DOHH2 (cell line): ENCODE measurements around the gene FUT3.
"Not testable (repeated sequence)": the region's sequence is repeated elsewhere in the genome, so short reads cannot be mapped to it uniquely, and the experiment has no call there.

ENCODE experiments used
- H3F3A ChIP-seq: fragments of 200-600 bp; sonication (generic), shearing (Covaris generic); 2 replicates; pipeline ENCODE4 v1.6.0; 2016; ENCODE audit warnings: antibody characterized with exemption, mild to moderate bottlenecking; ENCODE audit not compliant: control insufficient read depth, insufficient read depth
- H3K27ac ChIP-seq: fragments of 200-600 bp; sonication (generic); 2 replicates; pipeline ENCODE4 v1.5.1; 2014; ENCODE audit warnings: low read depth, mild to moderate bottlenecking, low read length, moderate library complexity
- H3K27me3 ChIP-seq: fragments of 200-600 bp; sonication (generic); 2 replicates; pipeline ENCODE4 v1.6.1; 2014; ENCODE audit warnings: mild to moderate bottlenecking, low read length, mixed read lengths; ENCODE audit not compliant: control insufficient read depth
- H3K36me3 ChIP-seq: fragments of 200-600 bp; sonication (generic); 2 replicates; pipeline ENCODE4 v1.6.1; 2014; ENCODE audit warnings: mild to moderate bottlenecking, low read length, moderate library complexity, mixed read lengths; ENCODE audit not compliant: control insufficient read depth
- H3K4me1 ChIP-seq: fragments of 200-600 bp; sonication (generic); 2 replicates; pipeline ENCODE4 v1.6.1; 2014; ENCODE audit warnings: mild to moderate bottlenecking, low read length, mixed read lengths; ENCODE audit not compliant: control insufficient read depth
- H3K4me2 ChIP-seq: fragments of 200-600 bp; sonication (generic); 2 replicates; pipeline ENCODE4 v1.6.0; 2014; ENCODE audit warnings: mild to moderate bottlenecking, low read length, moderate library complexity
- H3K4me3 ChIP-seq: fragments of 200-600 bp; sonication (generic); 2 replicates; pipeline ENCODE4 v1.5.1; 2014; ENCODE audit warnings: mild to moderate bottlenecking, low read length, mixed read lengths
- H3K79me2 ChIP-seq: fragments of 200-600 bp; sonication (generic); 2 replicates; pipeline ENCODE4 v1.6.1; 2014; ENCODE audit warnings: mild to moderate bottlenecking, low read length, mixed read lengths; ENCODE audit not compliant: control insufficient read depth
- H3K9me2 ChIP-seq: fragments of 200-600 bp; sonication (generic); replicated peaks from 2 replicates; pipeline ENCODE4 v1.6.1; 2014; ENCODE audit warnings: mild to moderate bottlenecking, low read length, mixed read lengths; ENCODE audit not compliant: control insufficient read depth
- H3K9me3 ChIP-seq: fragments of 200-600 bp; sonication (generic); 2 replicates; pipeline ENCODE4 v1.6.1; 2014; ENCODE audit warnings: antibody characterized with exemption, low read length, mixed read lengths; ENCODE audit not compliant: control insufficient read depth, insufficient read depth
- H4K20me1 ChIP-seq: fragments of 200-600 bp; sonication (generic); 2 replicates; pipeline ENCODE4 v1.6.0; 2014; ENCODE audit warnings: low read depth, mild to moderate bottlenecking, antibody characterized with exemption, low read length, moderate library complexity; ENCODE audit not compliant: control insufficient read depth, insufficient read depth
- CTCF ChIP-seq: fragments of 200-600 bp; sonication (generic); IDR thresholded peaks from one replicate; pipeline ENCODE4 v1.5.1; 2014; ENCODE audit warnings: antibody characterized with exemption, mild to moderate bottlenecking, low read depth, low read length; ENCODE audit not compliant: poor library complexity, severe bottlenecking
- EZH2phosphoT487 ChIP-seq: fragments of 200-600 bp; sonication (generic); IDR thresholded peaks from 2 replicates; pipeline ENCODE4 v1.6.1; 2017; ENCODE audit warnings: borderline replicate concordance, mild to moderate bottlenecking, antibody characterized with exemption, low read length, moderate library complexity, mixed read lengths

FUT3 gene

GRCh38 chr19:5880196-5880595, 28.9 kb upstream of the FUT3 start:
- TF ChIP-seq CTCF: no peak
- no peak for TF ChIP-seq EZH2phosphoT487
- H3K9me2 ChIP-seq: no peaks in the 10 kb centered on the region
- no peak overlapping the region for H3K4me2 ChIP-seq
- no peaks in the 10 kb centered on the region for H3K9me3 ChIP-seq
- H3F3A ChIP-seq: no peaks in the 10 kb centered on the region
- no peaks in the 10 kb centered on the region for H3K27me3 ChIP-seq
- no peaks in the 10 kb centered on the region for H3K36me3 ChIP-seq
- H4K20me1 ChIP-seq: no peaks in the 10 kb centered on the region
- H3K4me1 ChIP-seq: no peaks in the 10 kb centered on the region
- H3K27ac ChIP-seq: no peak overlapping the region
- no peaks in the 10 kb centered on the region for H3K79me2 ChIP-seq
- H3K4me3 ChIP-seq: no peak overlapping the region

GRCh38 chr19:5877882-5878281, 26.6 kb upstream of the FUT3 start:
- Histone ChIP-seq H3K4me3 (no peak overlapping the region), H3F3A (no peaks in the 10 kb centered on the region), H3K27me3 (no peaks in the 10 kb centered on the region), H3K9me3 (no peaks in the 10 kb centered on the region), H3K4me2 (no peak overlapping the region), H3K27ac (no peak overlapping the region), H3K4me1 (no peaks in the 10 kb centered on the region), H3K9me2 (no peaks in the 10 kb centered on the region), H4K20me1 (no peaks in the 10 kb centered on the region), H3K79me2 (no peaks in the 10 kb centered on the region), H3K36me3 (no peaks in the 10 kb centered on the region)
- TF ChIP-seq EZH2phosphoT487: no peak
- no peak for TF ChIP-seq CTCF

- Histone ChIP-seq H3K27me3 (no peaks in the 10 kb centered on the region), H3K79me2 (no peaks in the 10 kb centered on the region), H3K9me2 (no peaks in the 10 kb centered on the region), H3K36me3 (no peaks in the 10 kb centered on the region), H4K20me1 (no peaks in the 10 kb centered on the region), H3F3A (no peaks in the 10 kb centered on the region), H3K4me1 (no peaks in the 10 kb centered on the region), H3K4me3 (no peak overlapping the region), H3K27ac (no peak overlapping the region), H3K9me3 (no peaks in the 10 kb centered on the region), H3K4me2 (no peak overlapping the region)
- TF ChIP-seq EZH2phosphoT487 (no peak), CTCF (no peak)
These were observed 26.2 kb upstream of the FUT3 start for GRCh38 chr19:5877427-5877826.

GRCh38 chr19:5874496-5874895, 23.2 kb upstream of the FUT3 start:
- not testable (repeated sequence) for H3K4me2 ChIP-seq, H3K4me1 ChIP-seq, H3K27ac ChIP-seq, H3K36me3 ChIP-seq, H3K4me3 ChIP-seq, H3K27me3 ChIP-seq, H3K79me2 ChIP-seq, H4K20me1 ChIP-seq, H3K9me3 ChIP-seq, H3F3A ChIP-seq, H3K9me2 ChIP-seq
